GM23338 (cell line): ENCODE results near the gene PFDN4. TPM values are rescaled to one million over a fixed set of nuclear protein-coding genes. Genes with fewer than 3 reads are reported as not detected.

Source experiments
- ATAC-seq: fragments of 200-7000 bp; cut with Tn5 transposase; 3 replicates; pipeline ENCODE4 v1.9.1; 2020
- DNase-seq: peaks from one replicate; pipeline ENCODE4 v3.0.0-alpha.2; 2015; ENCODE audit warnings: low spot score
- H2AFZ ChIP-seq: fragments of 200-600 bp; sonication (generic); 2 replicates; pipeline ENCODE4 v1.8.0; 2016; ENCODE audit warnings: antibody characterized with exemption, mild to moderate bottlenecking, moderate library complexity
- H3F3A ChIP-seq: fragments of 200-600 bp; sonication (generic); replicated peaks from 2 replicates; pipeline ENCODE4 v1.8.0; 2017; ENCODE audit warnings: antibody characterized with exemption, mixed run types, low read depth
- H3K27ac ChIP-seq: fragments of 200-600 bp; sonication (generic); 2 replicates; pipeline ENCODE4 v1.6.1; 2016; ENCODE audit warnings: low read depth
- H3K27me3 ChIP-seq: fragments of 200-600 bp; sonication (generic); 2 replicates; pipeline ENCODE4 v1.8.0; 2016; ENCODE audit warnings: mild to moderate bottlenecking, mixed run types, moderate library complexity; ENCODE audit not compliant: insufficient read depth
- H3K36me3 ChIP-seq: fragments of 200-600 bp; sonication (generic); 2 replicates; pipeline ENCODE4 v1.8.0; 2016; ENCODE audit warnings: mild to moderate bottlenecking; ENCODE audit not compliant: insufficient read depth
- H3K4me1 ChIP-seq: fragments of 200-600 bp; sonication (generic); 2 replicates; pipeline ENCODE4 v1.8.0; 2016; ENCODE audit warnings: mild to moderate bottlenecking, moderate library complexity; ENCODE audit not compliant: insufficient read depth
- H3K4me2 ChIP-seq: fragments of 200-600 bp; sonication (generic); 2 replicates; pipeline ENCODE4 v1.7.1; 2017; ENCODE audit warnings: mixed run types
- H3K4me3 ChIP-seq: fragments of 200-600 bp; sonication (generic); 2 replicates; pipeline ENCODE4 v1.6.1; 2016; ENCODE audit warnings: mixed run types
- H3K79me2 ChIP-seq: fragments of 200-600 bp; sonication (generic); replicated peaks from 2 replicates; pipeline ENCODE4 v1.8.0; 2017; ENCODE audit warnings: mild to moderate bottlenecking; ENCODE audit not compliant: insufficient read depth
- H3K9me2 ChIP-seq: fragments of 200-600 bp; sonication (generic); 2 replicates; pipeline ENCODE4 v1.8.0; 2017; ENCODE audit not compliant: insufficient read depth
- H4K20me1 ChIP-seq: fragments of 200-600 bp; sonication (generic); replicated peaks from 2 replicates; pipeline ENCODE4 v1.8.0; 2017; ENCODE audit warnings: mild to moderate bottlenecking; ENCODE audit not compliant: insufficient read depth
- H3K27ac Mint-ChIP-seq: 2 replicates; pipeline ENCODE4 v1.8.0; 2020; ENCODE audit warnings: inconsistent platforms, mild to moderate bottlenecking, moderate library complexity, mixed read lengths
- H3K27me3 Mint-ChIP-seq: 3 replicates; pipeline ENCODE4 v1.8.0; 2022; ENCODE audit warnings: low read depth, mild to moderate bottlenecking, moderate library complexity, mixed read lengths, inconsistent platforms; ENCODE audit not compliant: insufficient read depth, poor library complexity
- H3K36me3 Mint-ChIP-seq: 3 replicates; pipeline ENCODE4 v1.8.0; 2021; ENCODE audit warnings: low read depth, mild to moderate bottlenecking, inconsistent platforms, moderate library complexity, mixed read lengths
- H3K4me1 Mint-ChIP-seq: 3 replicates; pipeline ENCODE4 v1.8.0; 2020; ENCODE audit warnings: mild to moderate bottlenecking, inconsistent platforms, mixed read lengths
- H3K4me3 Mint-ChIP-seq: 3 replicates; pipeline ENCODE4 v1.8.0; 2021; ENCODE audit warnings: moderate library complexity, mild to moderate bottlenecking, inconsistent platforms, mixed read lengths
- H3K9me3 Mint-ChIP-seq: 3 replicates; pipeline ENCODE4 v1.8.0; 2020; ENCODE audit warnings: moderate library complexity, mild to moderate bottlenecking, inconsistent platforms, mixed read lengths
- EZH2phosphoT487 ChIP-seq: fragments of 200-600 bp; sonication (generic); IDR thresholded peaks from one replicate; pipeline ENCODE4 v1.8.1; 2018; ENCODE audit warnings: antibody characterized with exemption; ENCODE audit not compliant: unreplicated experiment
- POLR2AphosphoS5 ChIP-seq: IDR thresholded peaks from 2 replicates; pipeline ENCODE4 v1.6.1; 2016; ENCODE audit warnings: antibody characterized with exemption, low read depth
- STAT1 ChIP-seq: IDR thresholded peaks from one replicate; pipeline ENCODE4 v1.6.1; 2016; ENCODE audit warnings: antibody characterized with exemption; ENCODE audit not compliant: unreplicated experiment
- polyA plus RNA-seq: library from polyadenylated mRNA; unstranded; fragments of >200 nt; fragmentation: Nextera tagmentation; extraction: Ambion mirVana; gene quantifications from 2 replicates; pipeline ENCODE4 v1.2.1, GENCODE V29; 2016
- total RNA-seq: library from RNA; depleted of rRNA; stranded (reverse); fragments of >200 nt; shearing (Covaris generic); gene quantifications from 2 replicates; pipeline ENCODE4 v1.2.3, GENCODE V29; 2014
- TF ChIP-seq, protein P1 (sequence below): fragments of 250-450 bp; sonication (Bioruptor Pico); IDR thresholded peaks from 2 replicates; pipeline ENCODE4 v1.5.0; 2020; ENCODE audit warnings: mild to moderate bottlenecking, moderate library complexity
- TF ChIP-seq, protein P2 (sequence below): IDR thresholded peaks from 2 replicates; pipeline ENCODE4 v1.6.1; 2016; ENCODE audit warnings: antibody characterized with exemption

Gene PFDN4
- total and polyA plus RNA-seq, 2 experiments from 2014 or later: 105 to 477 TPM

DNA sequence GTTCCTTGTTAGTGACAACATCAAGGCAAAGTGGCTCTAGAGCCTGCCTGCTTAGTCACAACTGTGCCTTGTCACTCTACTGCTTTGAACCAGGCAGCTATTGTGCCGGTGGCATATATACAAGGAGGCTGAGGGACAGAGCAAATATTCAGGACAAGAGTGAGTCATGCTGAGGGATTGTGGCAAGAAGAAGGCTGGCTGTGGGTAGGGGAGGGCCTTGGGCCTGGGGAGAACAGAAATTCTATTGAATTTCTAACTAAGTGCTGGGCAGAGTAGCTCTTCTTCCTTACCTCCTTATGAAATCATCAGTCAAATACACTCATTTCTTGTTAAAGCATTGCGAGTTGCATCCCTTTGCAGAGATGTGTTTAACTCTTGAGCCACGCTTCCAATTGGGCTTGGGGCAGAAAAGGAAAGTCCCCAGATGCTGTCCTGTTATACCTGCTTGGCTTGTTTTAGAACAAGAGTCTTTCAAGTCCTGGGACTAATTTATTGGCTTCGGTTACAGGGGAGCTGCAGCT lies 59.7 kb downstream of the PFDN4 start (continued):
- TF ChIP-seq, protein P1, sequence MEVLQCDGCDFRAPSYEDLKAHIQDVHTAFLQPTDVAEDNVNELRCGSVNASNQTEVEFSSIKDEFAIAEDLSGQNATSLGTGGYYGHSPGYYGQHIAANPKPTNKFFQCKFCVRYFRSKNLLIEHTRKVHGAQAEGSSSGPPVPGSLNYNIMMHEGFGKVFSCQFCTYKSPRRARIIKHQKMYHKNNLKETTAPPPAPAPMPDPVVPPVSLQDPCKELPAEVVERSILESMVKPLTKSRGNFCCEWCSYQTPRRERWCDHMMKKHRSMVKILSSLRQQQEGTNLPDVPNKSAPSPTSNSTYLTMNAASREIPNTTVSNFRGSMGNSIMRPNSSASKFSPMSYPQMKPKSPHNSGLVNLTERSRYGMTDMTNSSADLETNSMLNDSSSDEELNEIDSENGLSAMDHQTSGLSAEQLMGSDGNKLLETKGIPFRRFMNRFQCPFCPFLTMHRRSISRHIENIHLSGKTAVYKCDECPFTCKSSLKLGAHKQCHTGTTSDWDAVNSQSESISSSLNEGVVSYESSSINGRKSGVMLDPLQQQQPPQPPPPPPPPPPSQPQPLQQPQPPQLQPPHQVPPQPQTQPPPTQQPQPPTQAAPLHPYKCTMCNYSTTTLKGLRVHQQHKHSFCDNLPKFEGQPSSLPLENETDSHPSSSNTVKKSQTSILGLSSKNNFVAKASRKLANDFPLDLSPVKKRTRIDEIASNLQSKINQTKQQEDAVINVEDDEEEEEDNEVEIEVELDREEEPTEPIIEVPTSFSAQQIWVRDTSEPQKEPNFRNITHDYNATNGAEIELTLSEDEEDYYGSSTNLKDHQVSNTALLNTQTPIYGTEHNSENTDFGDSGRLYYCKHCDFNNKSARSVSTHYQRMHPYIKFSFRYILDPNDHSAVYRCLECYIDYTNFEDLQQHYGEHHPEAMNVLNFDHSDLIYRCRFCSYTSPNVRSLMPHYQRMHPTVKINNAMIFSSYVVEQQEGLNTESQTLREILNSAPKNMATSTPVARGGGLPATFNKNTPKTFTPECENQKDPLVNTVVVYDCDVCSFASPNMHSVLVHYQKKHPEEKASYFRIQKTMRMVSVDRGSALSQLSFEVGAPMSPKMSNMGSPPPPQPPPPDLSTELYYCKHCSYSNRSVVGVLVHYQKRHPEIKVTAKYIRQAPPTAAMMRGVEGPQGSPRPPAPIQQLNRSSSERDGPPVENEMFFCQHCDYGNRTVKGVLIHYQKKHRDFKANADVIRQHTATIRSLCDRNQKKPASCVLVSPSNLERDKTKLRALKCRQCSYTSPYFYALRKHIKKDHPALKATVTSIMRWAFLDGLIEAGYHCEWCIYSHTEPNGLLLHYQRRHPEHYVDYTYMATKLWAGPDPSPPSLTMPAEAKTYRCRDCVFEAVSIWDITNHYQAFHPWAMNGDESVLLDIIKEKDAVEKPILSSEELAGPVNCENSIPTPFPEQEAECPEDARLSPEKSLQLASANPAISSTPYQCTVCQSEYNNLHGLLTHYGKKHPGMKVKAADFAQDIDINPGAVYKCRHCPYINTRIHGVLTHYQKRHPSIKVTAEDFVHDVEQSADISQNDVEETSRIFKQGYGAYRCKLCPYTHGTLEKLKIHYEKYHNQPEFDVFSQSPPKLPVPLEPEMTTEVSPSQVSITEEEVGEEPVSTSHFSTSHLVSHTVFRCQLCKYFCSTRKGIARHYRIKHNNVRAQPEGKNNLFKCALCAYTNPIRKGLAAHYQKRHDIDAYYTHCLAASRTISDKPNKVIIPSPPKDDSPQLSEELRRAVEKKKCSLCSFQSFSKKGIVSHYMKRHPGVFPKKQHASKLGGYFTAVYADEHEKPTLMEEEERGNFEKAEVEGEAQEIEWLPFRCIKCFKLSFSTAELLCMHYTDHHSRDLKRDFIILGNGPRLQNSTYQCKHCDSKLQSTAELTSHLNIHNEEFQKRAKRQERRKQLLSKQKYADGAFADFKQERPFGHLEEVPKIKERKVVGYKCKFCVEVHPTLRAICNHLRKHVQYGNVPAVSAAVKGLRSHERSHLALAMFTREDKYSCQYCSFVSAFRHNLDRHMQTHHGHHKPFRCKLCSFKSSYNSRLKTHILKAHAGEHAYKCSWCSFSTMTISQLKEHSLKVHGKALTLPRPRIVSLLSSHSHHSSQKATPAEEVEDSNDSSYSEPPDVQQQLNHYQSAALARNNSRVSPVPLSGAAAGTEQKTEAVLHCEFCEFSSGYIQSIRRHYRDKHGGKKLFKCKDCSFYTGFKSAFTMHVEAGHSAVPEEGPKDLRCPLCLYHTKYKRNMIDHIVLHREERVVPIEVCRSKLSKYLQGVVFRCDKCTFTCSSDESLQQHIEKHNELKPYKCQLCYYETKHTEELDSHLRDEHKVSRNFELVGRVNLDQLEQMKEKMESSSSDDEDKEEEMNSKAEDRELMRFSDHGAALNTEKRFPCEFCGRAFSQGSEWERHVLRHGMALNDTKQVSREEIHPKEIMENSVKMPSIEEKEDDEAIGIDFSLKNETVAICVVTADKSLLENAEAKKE (CRISPR knock-in tag): no peak
- TF ChIP-seq EZH2phosphoT487: no peak
- no peak for TF ChIP-seq POLR2AphosphoS5
- TF ChIP-seq, protein P2, sequence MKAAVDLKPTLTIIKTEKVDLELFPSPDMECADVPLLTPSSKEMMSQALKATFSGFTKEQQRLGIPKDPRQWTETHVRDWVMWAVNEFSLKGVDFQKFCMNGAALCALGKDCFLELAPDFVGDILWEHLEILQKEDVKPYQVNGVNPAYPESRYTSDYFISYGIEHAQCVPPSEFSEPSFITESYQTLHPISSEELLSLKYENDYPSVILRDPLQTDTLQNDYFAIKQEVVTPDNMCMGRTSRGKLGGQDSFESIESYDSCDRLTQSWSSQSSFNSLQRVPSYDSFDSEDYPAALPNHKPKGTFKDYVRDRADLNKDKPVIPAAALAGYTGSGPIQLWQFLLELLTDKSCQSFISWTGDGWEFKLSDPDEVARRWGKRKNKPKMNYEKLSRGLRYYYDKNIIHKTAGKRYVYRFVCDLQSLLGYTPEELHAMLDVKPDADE: no peak
- no peak for TF ChIP-seq STAT1

DNA sequence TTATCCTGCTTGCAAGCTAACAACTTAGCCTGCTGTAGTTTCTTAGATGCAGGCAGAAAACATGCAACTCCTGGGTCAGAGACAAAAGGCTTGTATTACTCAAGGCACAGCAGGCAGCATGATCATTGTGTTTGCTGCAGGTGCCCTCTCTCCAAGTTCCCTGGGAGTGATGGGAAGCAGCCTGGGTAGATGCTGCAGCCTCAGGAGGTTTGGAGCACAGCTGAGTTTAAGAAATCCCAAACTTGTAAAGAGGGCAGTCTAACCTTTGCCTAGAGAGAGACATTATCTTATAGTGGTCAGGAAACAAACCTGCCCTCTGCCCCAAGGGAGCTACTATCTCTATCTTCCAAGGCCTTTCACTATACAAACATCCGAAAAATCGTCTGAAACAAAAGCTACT lies 61.1 kb downstream of the PFDN4 start:
- peak; percentile 64 for DNase-seq
- H3K4me2 ChIP-seq: no peak overlapping the region
- TF ChIP-seq, protein P1 (CRISPR knock-in tag): peak; percentile 60; the same call in 1 of the 2 replicates

More for the DNA sequence above, 61.1 kb downstream of the PFDN4 start:
- Mint-ChIP-seq H3K27me3 (no peaks in the 10 kb centered on the region), H3K4me3 (no peak overlapping the region), H3K4me1 (peaks cover 39% of the 10 kb centered on the region), H3K9me3 (peaks cover 2% of the 10 kb centered on the region; the same call in 1 of the 3 replicates), H3K27ac (0 out of 2 replicates have a peak overlapping the region, but pooled peaks have one; percentile 76), H3K36me3 (no peaks in the 10 kb centered on the region)
- Histone ChIP-seq H3K79me2 (no peaks in the 10 kb centered on the region), H3K36me3 (no peaks in the 10 kb centered on the region), H4K20me1 (no peaks in the 10 kb centered on the region), H3K4me1 (peaks cover 12% of the 10 kb centered on the region), H3K27me3 (no peaks in the 10 kb centered on the region), H3K27ac (no peak overlapping the region), H2AFZ (no peak overlapping the region), H3F3A (no peaks in the 10 kb centered on the region), H3K9me2 (no peaks in the 10 kb centered on the region), H3K4me3 (no peak overlapping the region)
- ATAC-seq: peak; percentile 95
